B cell (primary cell): ENCODE measurements around the gene LYSMD1. TPM values are rescaled to one million over a fixed set of nuclear protein-coding genes. Genes with fewer than 3 reads are reported as not detected.

ENCODE experiments used
- ATAC-seq: fragments of 200-7000 bp; cut with Tn5 transposase; one replicate; pipeline ENCODE4 v1.10.0; 2021; ENCODE audit warnings: low read depth, mild to moderate bottlenecking, moderate number of reproducible peaks, moderate library complexity
- CTCF ChIA-PET: fragments of 350-600 bp; sonication (Branson Sonifier 250); formaldehyde crosslinking; loops from one replicate; lab custom pipeline; 2021; ENCODE audit warnings: antibody characterized with exemption, inconsistent platforms; lab: Charles Lee
- POLR2A ChIA-PET: fragments of 350-600 bp; sonication (Branson Sonifier 250); formaldehyde crosslinking; loops from one replicate; lab custom pipeline; 2021; ENCODE audit warnings: antibody characterized with exemption; lab: Charles Lee
- DNase-seq: peaks from one replicate; pipeline ENCODE4 v3.0.0; 2013
- H2AFZ ChIP-seq: 2 replicates; pipeline ENCODE4 v1.6.1; 2012; ENCODE audit warnings: mild to moderate bottlenecking, low read depth, low read length; ENCODE audit not compliant: insufficient read depth, poor library complexity, severe bottlenecking
- H3K27ac ChIP-seq, 2 donors: 1 replicate in 1 of 2; 2 replicates in 1 of 2; pipeline ENCODE4 v1.5.1; 2012 to 2013; ENCODE audit warnings: low read length in 2 of 2, mild to moderate bottlenecking in 2 of 2, moderate library complexity in 1 of 2
- H3K27me3 ChIP-seq, 4 experiments: fragments of 200-600 bp in 1 of 4; sonication (generic) in 1 of 4; replicated peaks in 1 of 4; 1 replicate in 2 of 4; 2 replicates in 2 of 4; pipeline versions ENCODE4 v1.6.1 to v1.7.0; 2013 to 2016; ENCODE audit warnings: low read length in 3 of 4, mild to moderate bottlenecking in 2 of 4, mixed read lengths in 1 of 4, moderate library complexity in 1 of 4; ENCODE audit not compliant: insufficient read depth in 4 of 4, control insufficient read depth in 3 of 4; ENCODE audit errors: control extremely low read depth in 1 of 4
- H3K36me3 ChIP-seq, 2 experiments: replicated peaks in 1 of 2; 1 replicate in 1 of 2; 2 replicates in 1 of 2; pipeline versions ENCODE4 v1.6.1 to v1.7.1; 2013; ENCODE audit warnings: low read length in 1 of 2; ENCODE audit not compliant: insufficient read depth in 2 of 2, control insufficient read depth in 1 of 2; ENCODE audit errors: control extremely low read depth in 1 of 2, extremely low read depth in 1 of 2
- H3K4me1 ChIP-seq, 2 donors: fragments of 200-600 bp in 1 of 2; sonication (generic) in 1 of 2; 1 replicate in 1 of 2; 2 replicates in 1 of 2; pipeline versions ENCODE4 v1.5.1 to v1.6.1; 2013 to 2017; ENCODE audit warnings: low read length in 2 of 2; ENCODE audit not compliant: control insufficient read depth in 2 of 2, insufficient read depth in 2 of 2
- H3K4me2 ChIP-seq: replicated peaks from 2 replicates; pipeline ENCODE3; 2012; ENCODE audit warnings: mild to moderate bottlenecking, low read depth, low read length; ENCODE audit not compliant: poor library complexity, severe bottlenecking
- H3K4me3 ChIP-seq, 5 experiments: fragments of 200-600 bp in 1 of 5; sonication (generic) in 1 of 5; 1 replicate in 3 of 5; 2 replicates in 2 of 5; pipeline versions ENCODE4 v1.5.1 to v1.7.0; 2011 to 2016; ENCODE audit warnings: low read length in 4 of 5, mild to moderate bottlenecking in 4 of 5, low read depth in 2 of 5, control low read depth in 1 of 5, moderate library complexity in 1 of 5; ENCODE audit not compliant: insufficient read depth in 1 of 5; ENCODE audit errors: control extremely low read depth in 1 of 5, extremely low read depth in 1 of 5
- H3K79me2 ChIP-seq: fragments of 200-600 bp; sonication (generic); one replicate; pipeline ENCODE4 v1.6.0; 2016; ENCODE audit warnings: low read length; ENCODE audit not compliant: control insufficient read depth, insufficient read depth
- H3K9ac ChIP-seq: fragments of 200-600 bp; sonication (generic); 2 replicates; pipeline ENCODE4 v1.6.1; 2017; ENCODE audit warnings: mild to moderate bottlenecking, low read length, moderate library complexity
- H3K9me3 ChIP-seq, 3 donors: one replicate each; pipeline versions ENCODE4 v1.6.1 to v1.7.1; 2013; ENCODE audit warnings: low read length in 2 of 3; ENCODE audit not compliant: control insufficient read depth in 2 of 3, insufficient read depth in 1 of 3; ENCODE audit errors: control extremely low read depth in 1 of 3
- H4K20me1 ChIP-seq: 2 replicates; pipeline ENCODE4 v1.6.0; 2012; ENCODE audit warnings: mild to moderate bottlenecking, low read length; ENCODE audit not compliant: insufficient read depth, control insufficient read depth, poor library complexity, severe bottlenecking
- H3K27ac Mint-ChIP-seq: one replicate; pipeline ENCODE4 v1.8.0; 2021; ENCODE audit warnings: mixed read lengths
- H3K27me3 Mint-ChIP-seq: one replicate; pipeline ENCODE4 v1.8.0; 2021; ENCODE audit warnings: mixed read lengths
- H3K4me1 Mint-ChIP-seq: one replicate; pipeline ENCODE4 v1.8.0; 2021; ENCODE audit warnings: mixed read lengths
- H3K4me3 Mint-ChIP-seq: one replicate; pipeline ENCODE4 v1.8.0; 2021; ENCODE audit warnings: mixed read lengths
- H3K9me3 Mint-ChIP-seq: one replicate; pipeline ENCODE4 v1.8.0; 2022; ENCODE audit warnings: mixed read lengths; ENCODE audit not compliant: insufficient read depth
- CTCF ChIP-seq: fragments of 200-600 bp; IDR thresholded peaks from one replicate; pipeline ENCODE4 v1.8.0; 2022; ENCODE audit warnings: antibody characterized with exemption, mild to moderate bottlenecking
- EZH2 ChIP-seq: IDR thresholded peaks from 2 replicates; pipeline ENCODE4 v1.6.1; 2012; ENCODE audit warnings: borderline replicate concordance, low read depth, mild to moderate bottlenecking, moderate library complexity, low read length; ENCODE audit not compliant: insufficient read depth, poor library complexity, severe bottlenecking
- WGBS: methylation state at CpG from one replicate; pipeline ENCODE4 v1.1.5; 2013; ENCODE audit warnings: missing lambda C conversion rate; ENCODE audit not compliant: insufficient coverage; 5-methylcytosine and 5-hydroxymethylcytosine counted together
- intact Hi-C: fragments of 100-400 bp; cut with micrococcal nuclease; formaldehyde crosslinking; loops from one replicate; pipeline ENCODE4 v1.10.0; 2022
- polyA plus RNA-seq: library from polyadenylated mRNA; depleted of rRNA; stranded (reverse); fragments of >200 nt; gene quantifications from 2 replicates; pipeline ENCODE4 v1.2.3, GENCODE V29; 2012
- total RNA-seq, 2 donors: library from RNA; stranded (reverse); fragments of 120-200 nt in 1 of 2; gene quantifications; 1 replicate in 1 of 2; 2 replicates in 1 of 2; pipeline versions ENCODE4 v1.2.3 to v1.2.4, GENCODE V29; 2013 to 2022

The LYSMD1 gene
- total and polyA plus RNA-seq, 2 donors (not counting 1 experiment from before 2014, with no cell fraction given), result 1.4 to 5.8 TPM

- Histone ChIP-seq H2AFZ (peak overlapping the region; percentile 76), H3K27me3 (peaks cover 0 to 2% (median 0%) of the 10 kb centered on the region in 4 experiments), H3K9ac (peak overlapping the region; percentile 86), H3K4me3 (peak overlapping the region; percentile 68 to 96 (median 89)), H4K20me1 (peaks cover 8% of the 10 kb centered on the region), H3K36me3 (peaks cover 2% of the 10 kb centered on the region in 2 experiments), H3K27ac (peak overlapping the region in 1 of 2 donors; percentile 90), H3K4me2 (peak overlapping the region; percentile 84), H3K4me1 (peaks cover 21 to 29% of the 10 kb centered on the region in 2 donors), H3K9me3 (no peaks in the 10 kb centered on the region), H3K79me2 (peaks cover 42% of the 10 kb centered on the region)
- peak overlapping the region; percentile 94 for H3K27ac Mint-ChIP-seq
- peaks cover 45% of the 10 kb centered on the region for H3K4me1 Mint-ChIP-seq
- TF ChIP-seq CTCF, result no peak
- no peak for TF ChIP-seq EZH2
- ATAC-seq, result no peak
- 3% methylated on average over 5 of the region's 10 CpGs for WGBS
- intact Hi-C loops, result loop anchor here (2.0 to 5.0 kb wide), 5 partner anchors 33 to 149 kb away; partner anchors contain the start of genes LYSMD1, PI4KB, RFX5 and ZNF687
- POLR2A ChIA-PET, result no interaction called here
- no peaks in the 10 kb centered on the region for H3K9me3 Mint-ChIP-seq
- CTCF ChIA-PET, result no interaction called here
- DNase-seq, result no peak
- H3K27me3 Mint-ChIP-seq, result no peaks in the 10 kb centered on the region
- H3K4me3 Mint-ChIP-seq, result peak overlapping the region; percentile 98
These were observed 32.2 kb upstream of the LYSMD1 start for GRCh38 chr1:151197863-151198253.

GRCh38 chr1:151196292-151196800, 30.6 kb upstream of the LYSMD1 start:
- H3K27me3 ChIP-seq, result peaks cover 0 to 2% (median 0%) of the 10 kb centered on the region in 4 experiments
- no peak overlapping the region for H3K9ac ChIP-seq
- no peak overlapping the region for H2AFZ ChIP-seq
- peak overlapping the region; percentile 19 for H3K4me2 ChIP-seq
- H3K4me1 ChIP-seq, result peaks cover 15 to 26% of the 10 kb centered on the region in 2 donors
- H3K36me3 ChIP-seq, result no peaks in the 10 kb centered on the region
- peaks cover 37% of the 10 kb centered on the region for H3K4me1 Mint-ChIP-seq
- peak overlapping the region; percentile 73 for H3K4me3 Mint-ChIP-seq
- DNase-seq, result peak; percentile 78
- H3K9me3 Mint-ChIP-seq, result no peaks in the 10 kb centered on the region
- H4K20me1 ChIP-seq, result no peaks in the 10 kb centered on the region
- H3K27ac Mint-ChIP-seq, result peak overlapping the region; percentile 70
- CTCF ChIA-PET, result interaction anchor here (0.7 to 2.0 kb wide), 6 partner anchors 34 to 472 kb away, joined by 3 to 8 read pairs (median 3); no protein-coding TSS in a partner anchor
- no peak overlapping the region for H3K4me3 ChIP-seq
- H3K27me3 Mint-ChIP-seq, result no peaks in the 10 kb centered on the region
- no peak for ATAC-seq
- no peak overlapping the region for H3K27ac ChIP-seq
- intact Hi-C loops, result loop anchor here (1.0 to 5.0 kb wide), 3 partner anchors 131 to 203 kb away; partner anchors contain the start of genes PI4KB and PSMB4
- H3K9me3 ChIP-seq, result no peaks in the 10 kb centered on the region
- peaks cover 27% of the 10 kb centered on the region for H3K79me2 ChIP-seq
- POLR2A ChIA-PET, result no interaction called here
- TF ChIP-seq EZH2 (no peak), CTCF (peak; percentile 59)
- no CpG with 5 or more reads among the region's 14 CpGs for WGBS
